ENCODE results near the gene WHAMM.
"Not testable (repeated sequence)": the region's sequence is repeated elsewhere in the genome, so short reads cannot be mapped to it uniquely, and the experiment has no call there.

The WHAMM gene

DNA sequence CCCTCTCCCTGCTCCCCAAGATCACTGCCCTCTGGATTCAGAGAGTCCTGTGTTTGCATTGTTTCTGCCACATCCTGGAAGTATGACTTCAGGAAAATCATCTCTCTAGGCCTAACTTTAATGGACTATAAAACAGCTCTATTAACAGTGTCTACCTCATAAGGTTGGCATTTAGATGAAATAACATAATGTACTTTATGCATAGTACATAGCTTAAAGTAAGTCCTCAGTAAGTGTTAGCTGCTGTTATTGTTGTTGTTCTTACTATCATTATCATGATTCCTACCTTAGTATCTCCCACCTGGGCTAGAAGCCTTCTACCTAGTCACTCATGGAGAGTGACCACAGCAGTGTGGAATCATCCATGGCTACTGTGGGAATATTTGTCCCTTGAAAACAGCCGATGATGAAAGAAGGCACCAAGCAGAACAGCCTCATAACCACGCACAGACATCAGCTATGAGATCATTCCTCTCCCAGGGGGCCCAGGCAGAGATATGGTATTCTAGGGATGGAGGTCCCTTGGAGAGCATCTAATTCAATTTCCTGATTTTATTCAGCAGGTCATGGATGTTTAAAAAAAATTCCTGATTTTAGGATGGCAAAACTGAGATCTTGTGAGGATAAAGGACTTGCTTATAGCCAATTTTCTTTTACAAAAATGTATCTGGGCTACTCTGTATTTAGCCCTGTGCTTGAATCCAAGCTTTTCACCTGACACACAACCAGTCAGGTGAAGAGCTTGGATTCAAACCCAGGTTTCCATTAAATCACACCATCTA is 5.4 kb upstream of the WHAMM start:
- DNase-seq: peak; percentile 67

DNA sequence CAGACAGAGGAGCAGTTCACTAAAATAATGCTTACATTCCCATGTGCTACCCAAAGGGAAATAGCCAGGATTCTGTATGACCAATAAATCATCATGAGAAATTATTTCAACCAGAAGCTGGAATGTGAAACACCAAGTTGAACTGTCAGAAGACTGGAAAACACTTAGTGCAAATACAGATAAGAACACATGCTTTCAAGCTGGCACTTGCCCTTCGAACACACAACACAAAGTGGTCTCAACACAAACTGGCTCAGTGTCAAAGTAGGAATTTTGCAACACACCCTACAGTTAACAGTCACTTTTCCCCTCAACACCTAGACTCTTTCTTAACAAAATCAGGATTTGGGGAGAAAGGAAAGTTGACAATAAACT is 4.9 kb upstream of the WHAMM start:
- no peak for DNase-seq

DNA sequence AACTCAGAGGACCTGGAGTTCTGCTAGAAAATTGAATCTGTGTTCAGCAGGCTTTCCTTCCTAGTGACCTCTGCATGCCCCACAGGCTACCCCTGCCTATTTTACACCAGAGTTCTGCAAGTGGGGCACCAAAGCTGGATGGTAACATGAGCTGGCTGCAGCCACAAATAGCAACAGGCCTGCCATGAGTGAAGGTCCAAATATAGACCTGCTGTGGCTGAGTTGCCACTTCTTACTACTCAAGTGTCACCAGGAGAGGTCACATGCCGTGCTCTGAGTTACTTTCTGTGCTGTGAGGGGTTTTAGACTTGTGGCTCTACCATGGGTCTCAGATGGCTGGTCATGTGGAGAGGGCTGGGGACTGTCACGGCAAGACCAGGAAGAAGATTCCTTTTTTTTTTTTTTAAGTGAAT is 3.4 kb upstream of the WHAMM start, which contains the start of gene FSD2:
FSD2 (minus strand) TSS at position 76 of the 413 bp plus-strand sequence. CDS start 18,679 bp downstream, outside the sequence.
- DNase-seq: no peak

DNA sequence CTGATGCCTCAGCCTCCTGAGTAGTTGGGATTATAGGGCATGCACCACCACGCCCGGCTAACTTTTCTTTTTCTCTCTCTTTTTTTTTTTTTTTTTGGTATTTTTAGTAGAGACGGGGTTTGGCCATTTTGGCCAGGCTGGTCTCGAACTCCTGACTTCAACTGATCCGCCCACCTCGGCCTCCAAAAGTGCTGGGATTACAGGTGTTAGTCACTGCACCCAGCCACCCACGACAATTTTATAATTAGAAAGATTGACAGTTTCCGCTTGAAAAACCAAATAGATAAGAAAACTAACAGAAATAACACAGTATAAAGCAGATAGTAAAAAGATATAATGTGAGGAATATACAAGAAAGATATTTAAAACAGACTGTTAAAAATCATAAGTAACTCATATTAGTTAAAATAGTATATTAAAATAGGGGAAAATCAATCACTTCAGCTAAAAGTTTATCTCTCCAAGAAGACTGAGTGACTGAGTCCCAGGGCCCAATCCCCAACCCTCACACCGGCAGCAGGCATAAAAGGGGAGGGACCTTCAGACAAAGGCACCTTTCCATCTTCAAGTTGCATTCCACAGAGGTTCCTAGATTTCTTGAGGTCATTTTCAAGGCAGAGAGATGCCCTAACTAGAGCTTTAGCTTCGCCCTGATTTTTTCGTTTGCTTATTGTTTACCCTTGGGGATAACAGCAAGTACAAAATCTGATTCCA is 1.4 kb upstream of the WHAMM start:
- no peak for DNase-seq

DNA sequence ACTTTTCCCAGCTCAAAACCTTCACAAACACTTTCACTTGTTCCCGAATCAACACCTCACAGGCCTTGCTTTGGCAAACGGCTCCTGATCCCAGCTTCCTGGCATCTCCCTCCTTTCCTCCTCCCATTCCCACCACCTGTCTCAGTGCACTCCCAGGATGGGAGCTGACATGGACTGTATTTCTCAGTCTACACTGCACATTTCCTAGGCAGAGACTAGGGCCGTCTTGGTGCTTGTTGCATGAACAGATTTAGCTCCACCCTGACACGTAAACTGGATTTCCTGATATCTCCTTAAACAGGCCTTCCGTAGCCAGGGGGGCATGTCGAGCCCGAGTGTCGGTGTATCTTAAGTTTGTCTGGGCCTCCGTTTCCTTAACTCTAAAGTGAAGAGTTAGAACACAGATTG is 790 bp upstream of the WHAMM start:
- DNase-seq: no peak

DNA sequence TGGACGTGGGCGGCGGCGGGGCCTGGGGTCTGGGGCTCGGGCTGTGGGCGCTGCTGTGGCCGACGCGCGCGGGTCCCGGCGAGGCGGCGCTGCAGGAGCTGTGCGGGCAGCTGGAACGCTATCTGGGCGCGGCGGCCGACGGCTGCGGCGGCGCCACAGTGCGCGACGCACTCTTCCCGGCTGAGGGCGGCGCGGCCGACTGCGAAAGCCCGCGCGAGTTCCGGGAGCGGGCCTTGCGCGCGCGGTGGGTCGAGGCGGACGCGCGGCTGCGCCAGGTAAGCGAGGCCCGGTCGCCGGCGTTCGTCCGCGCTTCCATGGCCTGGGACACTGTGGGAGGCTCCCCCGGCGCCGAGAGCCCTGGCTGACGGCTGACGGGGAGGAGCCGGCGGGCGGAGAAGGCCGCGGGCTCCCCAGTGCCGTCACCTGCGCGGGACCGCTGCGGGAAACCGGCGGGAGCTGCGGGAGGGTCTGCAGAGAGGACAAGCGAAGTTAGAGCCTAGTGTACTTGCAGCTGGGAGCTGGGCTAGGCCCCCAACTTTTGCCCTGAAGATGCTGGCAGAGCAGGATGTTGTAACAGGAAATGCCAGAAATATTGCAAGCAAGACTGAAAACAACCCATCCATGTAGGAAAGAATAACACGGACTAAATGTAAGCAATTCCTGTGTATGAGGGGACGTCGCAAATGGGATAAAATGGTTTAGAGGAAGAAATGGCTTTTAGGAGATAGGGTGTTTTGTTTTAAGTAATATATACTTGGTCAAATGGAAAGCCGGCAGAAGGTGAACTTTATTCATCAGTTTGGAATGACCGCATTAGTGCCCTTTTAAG is 847 bp downstream of the WHAMM start:
- peak; percentile 78 for DNase-seq

DNA sequence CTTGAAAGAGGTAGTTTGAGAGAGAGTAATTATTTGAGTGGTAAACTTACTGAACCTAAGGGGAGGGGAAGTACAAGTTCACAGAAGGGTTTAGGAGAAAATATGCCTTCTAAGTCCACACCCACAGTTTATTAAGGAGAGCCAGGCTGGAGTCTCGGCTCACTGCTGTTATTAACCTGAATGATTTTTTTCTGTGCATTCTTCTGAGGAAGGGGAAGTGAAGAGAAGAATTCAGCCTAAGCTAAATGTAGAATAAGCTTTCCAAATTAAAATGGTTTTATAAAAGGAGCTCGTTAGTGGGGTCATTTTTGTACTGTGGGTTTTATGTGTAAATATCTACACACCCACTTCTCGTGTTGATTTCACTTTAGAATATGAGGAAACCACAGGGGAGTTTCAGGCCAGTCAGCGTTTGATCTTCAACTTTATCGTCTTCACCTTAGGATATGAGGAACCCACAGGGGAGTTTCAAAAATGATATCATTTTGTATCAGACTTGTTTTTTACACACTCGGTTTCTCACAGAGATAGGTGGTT is 1.5 kb downstream of the WHAMM start:
- peak; percentile 77 for DNase-seq

DNA sequence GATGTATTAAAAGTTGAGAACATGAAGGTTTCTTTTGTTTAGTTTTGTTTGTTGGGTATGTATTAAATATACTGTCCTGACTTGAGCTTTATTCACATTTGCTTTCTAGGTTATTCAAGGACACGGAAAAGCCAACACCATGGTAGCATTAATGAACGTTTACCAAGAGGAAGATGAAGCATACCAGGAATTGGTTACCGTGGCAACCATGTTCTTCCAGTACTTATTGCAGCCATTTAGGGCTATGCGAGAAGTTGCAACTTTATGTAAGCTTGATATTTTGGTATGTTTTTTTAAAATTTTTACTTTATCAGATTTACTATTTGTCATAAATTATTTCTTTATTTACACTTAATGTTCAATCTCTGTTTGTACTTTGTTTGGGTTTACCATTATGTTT is 3.6 kb downstream of the WHAMM start:
- DNase-seq: no peak

DNA sequence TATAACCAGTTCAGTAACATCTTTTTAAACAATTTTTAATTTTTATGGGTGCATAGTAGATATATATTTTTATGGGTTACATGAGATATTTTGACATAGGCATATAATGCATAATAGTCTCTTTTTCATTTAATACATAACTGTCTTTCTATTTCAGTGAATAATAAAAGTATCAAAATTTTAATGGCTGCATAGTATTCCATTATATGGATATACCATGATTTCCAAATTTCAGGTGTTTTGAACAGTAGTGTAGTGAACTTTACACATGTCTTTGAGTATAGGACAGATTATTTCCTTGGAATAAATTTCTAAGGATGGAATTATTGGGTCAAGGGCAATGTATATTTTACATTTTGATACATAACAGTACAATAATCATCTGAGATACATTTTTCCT is 10.7 kb downstream of the WHAMM start:
- no peak for DNase-seq

DNA sequence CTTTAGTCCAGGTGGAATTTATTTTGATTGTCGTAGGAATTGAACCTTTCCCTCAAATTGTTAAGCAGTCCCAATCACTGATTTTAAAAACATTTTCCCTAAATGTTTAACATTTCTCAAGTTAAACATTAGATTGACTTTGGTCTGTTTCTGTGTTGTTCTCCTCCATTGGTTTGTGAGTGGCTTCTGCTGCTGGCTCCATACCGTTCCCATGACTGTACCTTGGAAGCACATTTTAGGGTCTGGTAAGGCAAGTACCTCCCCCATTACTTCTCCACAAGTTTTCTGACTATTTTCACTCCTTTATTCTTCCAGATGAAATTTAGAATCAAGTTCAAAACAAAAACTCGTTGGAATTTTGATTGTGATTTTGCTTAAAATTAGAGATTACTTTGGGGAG is 12.0 kb downstream of the WHAMM start:
- DNase-seq: peak; percentile 56

DNA sequence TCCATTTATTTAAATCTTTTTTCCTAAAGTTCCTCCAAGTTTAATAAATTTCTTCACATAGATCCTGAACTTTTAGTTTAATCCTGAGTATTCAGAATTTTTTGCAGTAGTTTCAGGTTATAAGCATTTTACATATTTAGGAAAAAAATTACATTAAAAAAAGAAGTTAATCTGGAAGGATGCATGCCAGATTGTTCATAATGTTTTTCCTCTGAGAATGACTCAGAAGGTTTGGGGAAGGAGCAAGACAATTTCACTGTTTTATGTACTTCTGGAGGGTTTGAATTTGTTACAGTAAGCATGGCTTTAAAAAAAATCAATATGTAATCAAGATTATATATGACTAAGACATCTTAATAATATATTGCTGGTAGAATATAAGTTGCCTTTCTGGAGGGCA is 12.4 kb downstream of the WHAMM start:
- not testable (repeated sequence) for DNase-seq

DNA sequence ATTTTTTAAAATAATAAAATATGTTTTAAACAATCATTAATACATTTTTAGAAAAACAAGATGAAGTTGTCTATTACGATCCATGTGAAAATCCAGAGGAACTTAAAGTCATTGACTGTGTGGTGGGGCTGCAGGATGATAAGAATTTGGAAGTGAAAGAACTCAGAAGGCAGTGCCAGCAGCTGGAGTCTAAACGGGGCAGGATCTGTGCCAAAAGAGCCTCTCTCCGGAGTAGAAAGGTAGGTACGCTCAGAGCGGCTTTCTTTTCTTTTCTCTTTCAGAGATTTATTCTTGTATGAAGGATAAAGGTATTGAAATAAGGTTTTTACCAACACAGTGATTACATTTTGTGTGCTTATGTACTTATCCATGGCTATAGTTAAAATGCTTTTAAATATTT is 13.6 kb downstream of the WHAMM start:
- DNase-seq: no peak

DNA sequence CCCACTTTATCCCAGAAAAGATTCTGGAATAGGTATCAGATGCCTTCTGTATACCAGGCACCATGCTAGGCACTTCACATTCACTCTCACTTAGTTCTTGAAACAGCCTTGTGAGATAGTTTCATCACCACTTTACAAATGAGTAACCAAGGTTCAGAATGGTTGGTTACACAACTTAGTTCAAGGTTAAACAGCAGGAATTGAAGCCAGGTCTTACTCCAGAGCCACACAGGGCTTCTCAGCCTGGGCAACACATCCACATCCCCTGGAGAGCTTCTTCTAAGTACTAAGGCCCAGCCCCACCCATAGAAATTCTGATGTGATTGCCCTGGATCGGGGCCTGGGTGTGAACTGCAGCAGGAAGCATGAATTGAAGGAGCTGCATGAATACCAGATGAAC is 18.6 kb downstream of the WHAMM start:
- DNase-seq: no peak

DNA sequence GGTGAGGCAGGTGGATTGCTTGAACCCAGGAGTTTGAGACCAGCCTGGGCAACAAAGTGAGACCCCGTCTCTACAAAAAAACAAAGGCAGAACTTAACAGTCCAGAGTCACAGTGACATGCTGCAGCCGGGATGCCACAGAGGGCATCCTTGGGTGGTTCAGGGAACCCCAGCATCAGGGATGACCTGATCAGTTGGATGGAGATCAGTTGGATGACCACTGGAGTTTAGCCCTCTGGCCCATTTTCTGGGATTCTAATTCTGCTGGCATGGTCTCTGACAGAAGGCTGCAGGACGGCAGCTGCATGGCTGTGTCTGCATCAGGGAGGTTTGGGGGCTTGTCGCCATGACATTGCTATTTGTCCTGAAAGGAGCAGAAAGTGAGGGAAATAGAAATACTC is 19.8 kb downstream of the WHAMM start:
- no peak for DNase-seq

DNA sequence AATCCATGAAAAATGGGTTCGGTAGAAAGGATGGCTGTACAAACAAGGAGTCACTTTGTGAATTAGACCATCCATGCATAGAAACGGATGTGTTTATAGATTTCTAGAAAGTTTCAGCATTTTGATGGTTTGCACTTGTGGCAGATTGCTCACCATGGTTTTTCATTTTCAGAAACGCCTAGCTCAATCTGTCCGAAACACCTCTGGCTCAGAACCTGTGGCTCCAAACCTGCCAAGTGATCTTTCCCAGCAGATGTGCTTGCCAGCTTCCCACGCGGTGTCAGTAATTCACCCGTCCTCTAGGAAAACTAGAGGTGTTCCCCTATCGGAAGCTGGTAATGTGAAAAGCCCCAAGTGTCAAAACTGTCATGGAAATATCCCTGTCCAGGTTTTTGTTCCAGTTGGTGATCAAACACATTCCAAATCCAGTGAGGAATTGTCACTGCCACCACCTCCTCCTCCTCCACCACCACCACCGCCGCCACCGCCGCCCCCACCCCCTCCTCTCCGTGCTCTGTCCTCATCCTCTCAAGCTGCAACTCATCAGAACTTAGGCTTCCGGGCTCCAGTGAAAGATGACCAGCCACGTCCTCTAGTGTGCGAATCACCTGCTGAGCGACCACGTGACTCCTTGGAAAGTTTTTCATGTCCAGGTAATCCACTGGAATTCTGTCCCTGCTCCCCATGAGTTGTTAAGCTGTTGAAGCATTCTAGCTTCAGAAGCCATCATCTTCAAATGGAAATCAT is 21.2 kb downstream of the WHAMM start:
- DNase-seq: peak; percentile 28

DNA sequence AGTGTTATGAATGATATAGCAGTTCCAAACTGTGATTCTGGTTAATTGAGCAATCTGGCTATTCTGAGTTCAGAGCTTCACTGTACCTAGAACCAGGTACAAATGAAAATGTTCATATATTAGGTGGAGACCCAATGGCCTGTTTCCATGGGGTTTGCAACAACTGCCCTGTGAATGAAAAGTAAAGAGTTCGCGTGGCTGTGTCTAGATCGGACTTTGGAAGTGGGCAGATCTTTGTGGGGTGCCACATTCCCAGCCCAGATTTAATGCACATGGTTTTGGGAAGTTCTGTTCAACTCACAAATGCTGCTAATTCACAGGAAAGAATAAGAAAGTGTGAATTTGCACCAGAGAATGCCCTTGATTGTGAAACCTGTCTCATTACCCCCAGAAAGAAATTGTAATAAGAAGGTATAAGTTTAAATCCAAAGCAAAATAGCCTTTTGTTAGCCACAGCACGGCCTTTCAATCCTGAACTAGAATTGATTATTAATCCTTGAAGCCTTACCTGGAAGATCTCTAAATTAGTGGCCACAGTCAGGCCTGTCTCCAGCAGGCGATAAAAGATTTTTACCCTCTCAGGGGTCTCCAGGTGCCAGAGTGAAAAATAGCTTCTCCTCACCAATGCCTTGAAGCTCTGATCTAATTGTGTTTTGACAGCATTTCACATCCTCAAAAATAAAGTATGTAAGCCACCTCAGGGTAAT is 22.6 kb downstream of the WHAMM start:
- no peak for DNase-seq

DNA sequence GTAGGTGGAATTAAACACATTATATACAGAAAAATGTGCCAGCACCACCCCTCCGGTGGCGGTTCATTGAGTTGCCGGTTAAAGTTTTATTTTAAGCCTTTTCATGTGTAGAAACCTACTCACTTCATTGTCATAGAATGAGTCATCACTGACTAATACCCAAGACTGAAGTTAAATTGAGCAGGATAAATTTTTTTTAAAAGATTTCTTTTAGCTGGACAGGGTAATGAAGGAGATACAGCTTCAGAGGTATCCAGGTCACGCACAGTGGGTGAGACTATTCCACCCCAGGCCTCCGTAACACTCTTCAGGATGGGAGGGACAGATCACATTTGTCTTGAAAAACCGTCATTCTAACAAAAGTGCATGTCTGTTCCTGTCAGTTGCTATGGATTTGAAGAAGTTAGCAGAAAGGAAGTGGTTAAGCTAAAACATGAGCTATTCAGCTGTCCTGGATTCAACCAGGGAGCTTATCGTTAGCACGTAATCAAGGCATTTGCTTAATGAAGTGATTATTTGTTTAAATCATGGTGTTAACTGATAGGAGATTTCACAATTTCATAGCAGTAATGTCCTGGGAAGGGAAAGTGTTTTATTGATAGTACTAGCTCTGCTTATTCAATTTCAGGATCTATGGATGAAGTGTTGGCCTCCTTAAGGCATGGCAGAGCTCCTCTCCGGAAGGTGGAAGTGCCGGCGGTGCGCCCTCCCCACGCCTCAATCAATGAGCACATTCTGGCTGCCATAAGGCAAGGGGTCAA is 23.4 kb downstream of the WHAMM start:
- peak; percentile 90 for DNase-seq

DNA sequence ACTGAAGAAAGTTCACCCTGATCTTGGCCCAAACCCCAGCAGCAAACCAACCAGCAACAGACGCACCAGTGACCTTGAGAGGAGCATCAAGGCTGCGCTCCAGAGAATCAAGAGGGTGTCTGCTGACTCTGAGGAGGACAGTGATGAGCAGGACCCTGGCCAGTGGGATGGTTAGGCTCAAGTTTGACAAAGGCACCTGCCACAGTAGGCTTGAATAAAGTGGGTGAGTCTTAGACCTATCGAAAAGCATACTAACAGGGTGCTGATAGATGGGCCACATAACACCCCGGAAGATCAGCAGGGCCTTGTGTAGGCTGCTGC is 23.9 kb downstream of the WHAMM start:
- DNase-seq: no peak

DNA sequence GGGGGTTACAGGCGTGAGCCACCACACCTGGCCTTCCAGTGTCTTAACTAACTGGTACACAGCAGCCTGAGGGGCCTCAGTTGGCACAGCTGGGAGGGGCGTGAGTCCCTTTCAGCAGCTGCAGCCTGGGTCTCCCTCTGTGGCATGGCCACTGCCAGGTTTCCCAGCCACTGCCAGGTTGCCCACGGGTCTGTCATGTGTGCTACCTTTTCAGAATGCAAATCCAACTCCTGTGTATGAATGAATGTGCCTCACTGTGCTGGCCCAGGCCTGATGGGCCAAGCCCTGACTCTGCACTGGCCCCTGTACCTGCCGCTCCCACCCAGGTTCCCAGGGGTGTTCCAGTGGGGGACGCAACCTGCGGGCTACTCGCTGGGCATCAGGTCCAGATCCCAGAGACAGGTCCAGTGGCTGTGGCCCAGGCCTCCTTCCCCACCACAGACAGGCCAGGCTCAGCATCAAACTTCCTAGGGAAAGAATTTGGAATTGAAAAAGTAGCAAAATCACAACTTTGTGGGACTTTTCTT is 26.0 kb downstream of the WHAMM start:
- no peak for DNase-seq

DNA sequence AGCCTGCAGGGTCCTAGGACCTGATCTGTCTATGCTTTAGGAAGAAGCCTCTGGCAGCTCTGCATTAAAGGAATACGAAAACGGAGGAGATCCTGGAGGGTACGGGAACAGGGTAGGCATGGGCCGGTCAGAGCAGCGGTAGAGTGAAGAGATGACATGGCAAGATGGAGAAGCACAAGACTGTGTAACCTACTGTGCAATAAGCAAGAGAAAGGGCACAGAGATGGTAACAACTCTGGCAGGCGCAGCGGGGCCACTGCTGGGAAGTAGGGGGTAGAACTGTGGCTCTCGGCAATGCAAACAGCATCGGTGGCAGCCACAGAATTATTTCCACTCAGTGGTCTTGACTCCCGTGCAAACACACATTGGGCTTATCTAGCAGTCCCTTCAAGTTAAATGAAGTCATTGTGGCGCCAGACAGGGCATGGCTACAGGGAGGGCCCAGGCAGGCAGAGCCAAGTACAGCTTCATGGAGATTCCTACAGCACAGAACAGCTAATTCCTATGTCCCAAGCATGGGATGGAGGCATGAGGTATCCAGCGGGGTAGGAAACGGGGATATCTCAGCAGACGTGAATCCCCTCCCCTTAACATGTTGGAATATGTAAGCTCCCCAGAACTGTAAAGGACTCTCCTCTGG is 28.8 kb downstream of the WHAMM start:
- no peak for DNase-seq

DNA sequence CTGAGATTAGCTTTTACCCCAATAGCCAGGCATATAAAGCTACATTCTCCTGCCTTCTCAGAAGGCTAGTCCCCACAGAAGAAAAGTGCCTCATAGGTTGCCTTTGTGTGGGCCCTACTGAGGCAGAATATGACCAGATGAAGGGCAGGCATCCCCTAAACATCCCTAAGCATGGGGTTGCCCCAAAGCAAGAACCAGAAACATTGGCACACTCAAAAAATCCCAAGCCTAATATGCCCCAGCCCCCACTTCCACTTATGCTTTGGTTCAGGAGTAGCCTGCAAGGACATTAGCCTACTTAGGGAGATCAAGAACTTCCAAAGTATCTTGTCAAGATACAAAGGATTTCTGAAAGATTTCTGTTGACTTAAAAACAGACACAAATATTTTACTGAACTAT is 29.7 kb downstream of the WHAMM start:
- DNase-seq: no peak
